Keratinocyte (primary cell): ENCODE results near the gene MCM3AP. TPM values are rescaled to one million over a fixed set of nuclear protein-coding genes. Genes with fewer than 3 reads are reported as not detected.
A peak's percentile ranks its signal among the peaks of the same experiment; 100 is the strongest.

Experiments
- DNase-seq: peaks from one replicate; pipeline ENCODE4 v3.0.0-alpha.2; 2011; ENCODE audit warnings: low read depth, missing footprints, low spot score
- FAIRE-seq: peaks from 2 replicates; lab custom pipeline; 2011; peaks lifted over from hg19 to GRCh38; lab: Jason Lieb, UNC
- H2AFZ ChIP-seq: 2 replicates; pipeline ENCODE4 v1.6.0; 2012; ENCODE audit warnings: low read length, control low read depth, inconsistent platforms; ENCODE audit not compliant: control insufficient read depth
- H3K27ac ChIP-seq: 2 replicates; pipeline ENCODE4 v1.5.1; 2011; ENCODE audit warnings: low read length; ENCODE audit not compliant: control insufficient read depth, insufficient read depth
- H3K27me3 ChIP-seq: 3 replicates; pipeline ENCODE4 v1.6.0; 2011; ENCODE audit warnings: low read length; ENCODE audit not compliant: control insufficient read depth, insufficient read depth; ENCODE audit errors: extremely low read depth
- H3K36me3 ChIP-seq, 2 experiments: 2 replicates in 1 of 2; 3 replicates in 1 of 2; pipeline ENCODE4 v1.5.1; 2011; ENCODE audit warnings: low read length in 2 of 2, mild to moderate bottlenecking in 1 of 2; ENCODE audit not compliant: control insufficient read depth in 2 of 2, insufficient read depth in 2 of 2; ENCODE audit errors: extremely low read depth in 1 of 2
- H3K4me1 ChIP-seq: 3 replicates; pipeline ENCODE4 v1.5.1; 2011; ENCODE audit warnings: low read length; ENCODE audit not compliant: control insufficient read depth, insufficient read depth; ENCODE audit errors: extremely low read depth
- H3K4me2 ChIP-seq: 3 replicates; pipeline ENCODE4 v1.6.0; 2011; ENCODE audit warnings: low read depth, low read length; ENCODE audit not compliant: control insufficient read depth, insufficient read depth; ENCODE audit errors: extremely low read depth
- H3K4me3 ChIP-seq, 3 experiments: fragments of 200-600 bp in 1 of 3; sonication (generic) in 1 of 3; 2 replicates in 2 of 3; 3 replicates in 1 of 3; pipeline ENCODE4 v1.5.1; 2011 to 2016; ENCODE audit warnings: low read length in 3 of 3, mild to moderate bottlenecking in 3 of 3, control low read depth in 2 of 3, inconsistent platforms in 1 of 3, low read depth in 1 of 3, mixed read lengths in 1 of 3, mixed run types in 1 of 3, moderate library complexity in 1 of 3; ENCODE audit not compliant: control insufficient read depth in 2 of 3, insufficient read depth in 2 of 3; ENCODE audit errors: extremely low read depth in 1 of 3
- H3K79me2 ChIP-seq: 2 replicates; pipeline ENCODE4 v1.6.0; 2012; ENCODE audit warnings: low read length; ENCODE audit not compliant: control insufficient read depth, insufficient read depth
- H3K9ac ChIP-seq: 3 replicates; pipeline ENCODE4 v1.6.0; 2011; ENCODE audit warnings: low read length; ENCODE audit not compliant: control insufficient read depth, insufficient read depth; ENCODE audit errors: extremely low read depth
- H3K9me1 ChIP-seq: 3 replicates; pipeline ENCODE4 v1.6.0; 2011; ENCODE audit warnings: low read length; ENCODE audit not compliant: control insufficient read depth, insufficient read depth; ENCODE audit errors: extremely low read depth
- H3K9me3 ChIP-seq: 2 replicates; pipeline ENCODE4 v1.5.1; 2012; ENCODE audit warnings: low read depth, low read length; ENCODE audit not compliant: control insufficient read depth
- H4K20me1 ChIP-seq: 3 replicates; pipeline ENCODE4 v1.6.0; 2011; ENCODE audit warnings: low read length; ENCODE audit not compliant: control insufficient read depth, insufficient read depth; ENCODE audit errors: extremely low read depth
- EZH2 ChIP-seq: IDR thresholded peaks from one replicate; pipeline ENCODE4 v1.6.1; 2012; ENCODE audit warnings: inconsistent platforms, mild to moderate bottlenecking, low read length, moderate library complexity
- dilution Hi-C: fragments of 300-500 bp; cut with MboI; formaldehyde crosslinking; loops from one replicate; pipeline ENCODE4 v1.7.0; 2020; ENCODE audit warnings: low sequenced_read_pairs; ENCODE audit not compliant: extremely low pct_ligation_motif_present
- polyA plus RNA-seq, 5 experiments: library from polyadenylated mRNA; depleted of rRNA in 3 of 5; stranded (reverse) in 3 of 5; stranded (forward) in 1 of 5; unstranded in 1 of 5; fragments of >200 nt; gene quantifications; 1 replicate in 1 of 5; 2 replicates in 3 of 5; 3 replicates in 1 of 5; pipeline versions ENCODE4 v1.2.1 to v1.2.3, GENCODE V29; 2011 to 2012; ENCODE audit warnings: missing spikeins in 2 of 5, low read depth in 1 of 5, low replicate concordance in 1 of 5
- TF ChIP-seq, protein P1 (sequence below), 3 experiments: IDR thresholded peaks in 1 of 3; conservative IDR thresholded peaks in 1 of 3; optimal IDR thresholded peaks in 1 of 3; 2 replicates in 2 of 3; 3 replicates in 1 of 3; pipeline versions ENCODE3 to v1.5.1; 2011; ENCODE audit warnings: low read length in 3 of 3, mild to moderate bottlenecking in 3 of 3, moderate library complexity in 2 of 3, control low read depth in 1 of 3, inconsistent platforms in 1 of 3; ENCODE audit not compliant: insufficient read depth in 2 of 3; ENCODE audit errors: extremely low read depth in 1 of 3

MCM3AP gene
- polyA plus RNA-seq, 1 donor (not counting 4 experiments of a cell fraction or from before 2014, with no cell fraction given): 34.3 TPM

DNA sequence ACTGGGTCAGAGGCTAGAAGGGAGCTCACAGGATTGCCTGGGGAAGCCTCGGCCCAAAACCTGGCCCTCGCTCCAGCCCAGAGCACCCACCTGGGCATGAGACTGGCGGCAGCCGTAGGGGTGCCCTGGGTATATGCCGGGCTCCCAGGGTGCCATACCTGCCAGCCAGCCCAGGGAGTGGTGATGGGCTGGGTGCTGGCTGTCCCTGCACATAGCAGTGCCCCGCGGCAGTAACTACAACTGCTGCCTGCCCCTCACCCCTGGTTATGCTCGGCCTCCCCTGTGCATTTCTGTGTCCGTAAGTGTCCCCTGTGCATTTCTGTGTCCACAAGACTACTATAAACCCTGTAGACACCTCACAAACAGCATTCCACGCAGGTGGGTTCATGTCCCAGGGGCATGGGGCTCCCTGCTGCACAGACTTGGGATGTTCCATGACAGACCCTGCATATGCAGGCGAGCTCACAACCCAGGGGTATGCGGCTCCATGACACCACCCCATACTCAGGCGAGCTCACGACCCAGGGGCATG lies 95.4 kb downstream of the MCM3AP start:
- no peak for FAIRE-seq
- Histone ChIP-seq H3K36me3 (peaks cover 40 to 43% of the 10 kb centered on the region in 2 experiments), H3K4me2 (no peak overlapping the region), H3K9me3 (no peaks in the 10 kb centered on the region), H3K4me1 (peaks cover 23% of the 10 kb centered on the region), H3K9me1 (no peaks in the 10 kb centered on the region), H3K27me3 (no peaks in the 10 kb centered on the region), H3K79me2 (no peaks in the 10 kb centered on the region), H3K4me3 (no peak overlapping the region), H3K27ac (no peak overlapping the region), H2AFZ (no peak overlapping the region), H4K20me1 (peaks cover 5% of the 10 kb centered on the region), H3K9ac (peak overlapping the region; percentile 22)
- no peak for DNase-seq
- TF ChIP-seq, protein P1, sequence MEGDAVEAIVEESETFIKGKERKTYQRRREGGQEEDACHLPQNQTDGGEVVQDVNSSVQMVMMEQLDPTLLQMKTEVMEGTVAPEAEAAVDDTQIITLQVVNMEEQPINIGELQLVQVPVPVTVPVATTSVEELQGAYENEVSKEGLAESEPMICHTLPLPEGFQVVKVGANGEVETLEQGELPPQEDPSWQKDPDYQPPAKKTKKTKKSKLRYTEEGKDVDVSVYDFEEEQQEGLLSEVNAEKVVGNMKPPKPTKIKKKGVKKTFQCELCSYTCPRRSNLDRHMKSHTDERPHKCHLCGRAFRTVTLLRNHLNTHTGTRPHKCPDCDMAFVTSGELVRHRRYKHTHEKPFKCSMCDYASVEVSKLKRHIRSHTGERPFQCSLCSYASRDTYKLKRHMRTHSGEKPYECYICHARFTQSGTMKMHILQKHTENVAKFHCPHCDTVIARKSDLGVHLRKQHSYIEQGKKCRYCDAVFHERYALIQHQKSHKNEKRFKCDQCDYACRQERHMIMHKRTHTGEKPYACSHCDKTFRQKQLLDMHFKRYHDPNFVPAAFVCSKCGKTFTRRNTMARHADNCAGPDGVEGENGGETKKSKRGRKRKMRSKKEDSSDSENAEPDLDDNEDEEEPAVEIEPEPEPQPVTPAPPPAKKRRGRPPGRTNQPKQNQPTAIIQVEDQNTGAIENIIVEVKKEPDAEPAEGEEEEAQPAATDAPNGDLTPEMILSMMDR (optimal IDR thresholded peaks at IDR 0.05 in 1 of 3, IDR thresholded peaks at IDR 0.05 in 1 of 3, conservative IDR thresholded peaks at IDR 0.05 in 1 of 3; ENCODE audit: extremely low read depth in 1 of 3, insufficient read depth in 2 of 3, low read length in 3 of 3): no peak
- no peak for TF ChIP-seq EZH2
- dilution Hi-C loops: no loop called here

DNA sequence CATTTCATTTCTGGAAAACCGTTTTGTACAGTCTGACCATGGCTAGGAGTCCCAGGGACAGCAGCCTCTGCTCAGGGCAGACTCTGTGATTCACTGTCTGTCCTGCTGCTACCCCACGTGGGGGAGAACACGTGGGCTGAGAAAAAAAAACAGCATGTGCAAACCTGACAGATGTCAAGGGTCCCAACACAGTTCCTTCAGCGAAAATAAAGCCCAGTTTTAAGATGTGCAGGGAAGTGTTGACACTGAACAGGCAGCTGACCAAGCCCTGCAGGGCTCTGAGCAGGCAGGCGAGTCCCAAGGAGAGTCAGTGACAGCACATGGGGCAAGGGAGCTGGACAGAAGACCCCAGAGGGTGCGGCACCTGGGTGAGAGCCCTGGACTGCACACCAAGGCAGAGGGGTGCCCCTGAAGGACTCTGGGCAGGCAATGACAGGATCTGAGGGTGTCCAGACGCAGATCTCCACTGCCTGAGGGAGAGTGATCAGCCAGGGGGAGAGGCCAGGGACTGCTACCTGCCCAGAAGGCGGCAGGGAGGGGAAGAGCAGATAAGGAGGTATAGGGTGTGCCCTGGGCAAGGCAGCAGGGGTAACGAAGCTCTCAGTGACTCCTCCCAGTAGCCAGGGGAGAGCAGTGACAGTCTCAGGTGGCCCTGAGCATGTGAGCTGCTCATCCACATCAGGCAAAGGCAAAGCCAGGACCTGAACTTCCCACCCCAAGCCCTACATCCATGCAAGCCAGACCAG lies 96.0 kb downstream of the MCM3AP start:
- dilution Hi-C loops: no loop called here
- DNase-seq: no peak
- Histone ChIP-seq H3K9me1 (no peaks in the 10 kb centered on the region), H3K9me3 (no peaks in the 10 kb centered on the region), H3K27me3 (no peaks in the 10 kb centered on the region), H3K4me2 (no peak overlapping the region), H3K9ac (peak overlapping the region; percentile 22), H3K4me3 (no peak overlapping the region), H4K20me1 (peaks cover 5% of the 10 kb centered on the region), H2AFZ (no peak overlapping the region), H3K79me2 (no peaks in the 10 kb centered on the region), H3K27ac (no peak overlapping the region), H3K36me3 (peaks cover 34 to 38% of the 10 kb centered on the region in 2 experiments), H3K4me1 (peaks cover 23% of the 10 kb centered on the region)
- FAIRE-seq: no peak
- no peak for TF ChIP-seq EZH2
- TF ChIP-seq, protein P1 (optimal IDR thresholded peaks at IDR 0.05 in 1 of 3, IDR thresholded peaks at IDR 0.05 in 1 of 3, conservative IDR thresholded peaks at IDR 0.05 in 1 of 3; ENCODE audit: extremely low read depth in 1 of 3, insufficient read depth in 2 of 3, low read length in 3 of 3): no peak
